ENCODE results near the gene FAIM2.

Gene FAIM2

DNA sequence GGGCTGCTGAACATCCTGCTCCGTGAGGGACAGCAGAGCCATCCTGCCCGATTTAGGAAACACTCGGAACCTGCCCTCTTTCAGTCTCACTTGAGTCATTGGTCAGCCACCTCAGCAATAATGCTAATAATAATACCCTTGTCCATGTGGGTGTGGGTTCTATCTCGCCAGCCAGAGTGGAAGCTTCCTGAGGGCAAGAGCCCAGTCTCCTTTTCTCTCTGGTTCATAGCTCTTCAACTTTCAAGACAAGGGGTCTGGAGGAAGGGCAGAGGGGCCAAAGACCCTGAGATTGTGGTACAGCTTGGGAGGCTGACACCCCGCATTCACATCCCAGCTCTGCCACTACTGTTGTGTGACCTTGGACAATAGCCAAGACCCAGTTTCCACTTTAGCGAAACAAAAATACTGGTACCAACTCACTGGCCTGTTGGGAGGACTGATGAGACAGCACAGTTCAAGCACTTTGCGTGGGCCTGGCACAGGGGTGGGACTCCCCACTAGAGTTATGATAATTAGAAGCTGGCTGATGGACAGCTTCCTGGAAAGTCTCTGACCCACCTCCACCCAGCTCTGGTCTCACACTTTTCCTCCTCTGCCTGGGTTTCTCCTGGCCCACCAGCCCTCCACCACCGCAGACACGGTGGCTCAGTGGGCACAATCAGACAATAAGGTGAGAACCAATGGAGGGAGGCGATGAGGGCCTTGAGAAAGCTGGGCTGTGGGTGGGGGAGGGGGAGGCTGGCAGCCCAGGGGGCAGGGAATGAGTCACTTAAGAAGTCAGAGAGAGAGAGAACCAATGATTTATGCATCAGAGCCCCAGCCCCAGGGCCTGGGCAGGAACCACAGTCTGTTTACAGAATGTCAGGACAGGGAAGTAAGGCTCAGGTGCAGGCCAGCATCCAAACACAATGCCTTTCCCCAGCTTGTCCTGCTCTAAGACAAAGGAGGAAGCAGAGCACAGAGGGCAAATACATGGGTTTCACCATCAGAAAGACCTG lies 9.6 kb downstream of the FAIM2 start:
- TF ChIP-seq, protein P1, sequence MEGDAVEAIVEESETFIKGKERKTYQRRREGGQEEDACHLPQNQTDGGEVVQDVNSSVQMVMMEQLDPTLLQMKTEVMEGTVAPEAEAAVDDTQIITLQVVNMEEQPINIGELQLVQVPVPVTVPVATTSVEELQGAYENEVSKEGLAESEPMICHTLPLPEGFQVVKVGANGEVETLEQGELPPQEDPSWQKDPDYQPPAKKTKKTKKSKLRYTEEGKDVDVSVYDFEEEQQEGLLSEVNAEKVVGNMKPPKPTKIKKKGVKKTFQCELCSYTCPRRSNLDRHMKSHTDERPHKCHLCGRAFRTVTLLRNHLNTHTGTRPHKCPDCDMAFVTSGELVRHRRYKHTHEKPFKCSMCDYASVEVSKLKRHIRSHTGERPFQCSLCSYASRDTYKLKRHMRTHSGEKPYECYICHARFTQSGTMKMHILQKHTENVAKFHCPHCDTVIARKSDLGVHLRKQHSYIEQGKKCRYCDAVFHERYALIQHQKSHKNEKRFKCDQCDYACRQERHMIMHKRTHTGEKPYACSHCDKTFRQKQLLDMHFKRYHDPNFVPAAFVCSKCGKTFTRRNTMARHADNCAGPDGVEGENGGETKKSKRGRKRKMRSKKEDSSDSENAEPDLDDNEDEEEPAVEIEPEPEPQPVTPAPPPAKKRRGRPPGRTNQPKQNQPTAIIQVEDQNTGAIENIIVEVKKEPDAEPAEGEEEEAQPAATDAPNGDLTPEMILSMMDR (IDR thresholded peaks at IDR 0.05; ENCODE audit: borderline replicate concordance, insufficient read depth, low read depth, low read length) = no peak

DNA sequence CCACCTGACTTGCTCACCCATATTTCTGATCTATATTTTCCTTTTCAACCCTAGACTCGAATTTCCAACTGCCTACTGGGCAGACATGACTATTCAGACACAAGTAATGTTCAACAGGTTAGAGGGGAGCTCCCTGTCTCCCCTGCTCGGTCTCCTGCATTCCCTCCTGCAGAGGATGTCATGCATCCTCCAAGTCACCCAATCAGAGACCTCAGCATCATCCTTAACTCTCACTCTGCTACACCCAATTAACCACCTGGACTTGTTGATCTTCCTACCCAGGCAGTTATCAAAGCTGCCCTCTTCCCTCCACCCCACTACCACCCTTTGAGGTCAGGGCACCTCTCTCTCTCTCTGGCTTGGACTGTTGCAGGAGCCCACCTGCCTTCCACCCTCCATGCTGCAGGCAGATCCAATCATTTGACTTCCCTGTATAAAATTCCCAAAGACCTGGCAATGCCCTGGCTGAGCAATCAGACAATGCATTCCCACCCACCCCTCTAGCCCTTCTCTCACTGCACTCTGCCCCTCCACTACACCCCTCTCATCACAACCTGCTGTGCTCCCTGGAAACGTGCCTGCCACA lies 10.9 kb downstream of the FAIM2 start:
- no peak overlapping the region for H3K4me3 ChIP-seq (ENCODE audit: low read depth, low read length)
- TF ChIP-seq, protein P1 (IDR thresholded peaks at IDR 0.05; ENCODE audit: borderline replicate concordance, insufficient read depth, low read depth, low read length) = no peak

More for the DNA sequence above, 9.6 kb downstream of the FAIM2 start:
- no peak overlapping the region for H3K4me3 ChIP-seq (ENCODE audit: low read depth, low read length)

DNA sequence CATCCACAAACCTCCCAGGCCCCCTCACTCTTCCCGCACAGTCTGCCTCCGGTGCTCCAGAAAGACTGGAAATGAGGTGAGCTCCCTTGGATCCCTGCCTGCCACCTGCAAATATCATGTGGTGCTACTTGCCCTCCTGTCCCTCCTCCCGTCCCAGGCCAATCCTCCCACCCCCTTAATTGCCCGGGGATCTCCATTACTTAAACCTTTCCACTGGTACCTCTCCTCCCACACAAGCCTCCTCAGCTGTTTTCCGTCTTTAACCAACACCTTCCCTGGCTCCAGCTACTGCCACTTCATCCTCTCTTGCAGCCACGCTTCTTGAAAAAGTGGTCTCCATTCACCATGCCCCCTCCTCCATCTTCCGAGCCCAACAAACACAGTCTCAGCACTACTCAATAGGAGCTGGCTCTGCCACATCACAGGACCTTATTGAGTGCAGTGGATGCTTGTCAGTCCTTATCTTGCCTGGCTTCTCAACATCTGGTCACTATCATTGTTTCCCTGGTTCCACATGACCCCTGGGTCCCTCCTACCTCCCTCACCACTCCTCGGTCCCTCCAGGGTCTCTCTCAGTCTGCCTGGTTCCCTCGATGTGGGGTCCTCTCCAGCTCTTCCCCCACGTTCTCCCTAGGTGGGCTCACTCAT lies 11.5 kb downstream of the FAIM2 start:
- TF ChIP-seq, protein P1 (IDR thresholded peaks at IDR 0.05; ENCODE audit: borderline replicate concordance, insufficient read depth, low read depth, low read length) = no peak
- H3K4me3 ChIP-seq (ENCODE audit: low read depth, low read length) = no peak overlapping the region

DNA sequence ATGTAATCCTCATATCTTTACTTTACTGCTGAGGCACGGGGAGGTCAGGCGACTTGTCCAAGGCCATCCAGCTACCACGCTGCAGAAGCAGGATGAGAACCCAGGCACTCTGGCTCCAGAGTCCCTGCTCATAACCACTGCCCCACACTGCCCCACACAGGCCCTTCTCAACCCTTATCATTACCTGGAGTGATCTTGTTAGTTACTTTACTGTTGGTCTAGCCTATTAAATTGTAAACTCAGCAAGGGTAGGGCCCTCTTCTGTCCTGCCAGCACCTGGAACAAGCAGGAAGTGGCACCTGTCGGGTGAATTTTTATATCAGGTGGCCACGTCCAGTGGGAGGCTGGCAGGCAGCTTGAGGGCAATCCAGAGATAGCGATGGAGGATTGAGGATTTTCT lies 12.2 kb downstream of the FAIM2 start:
- H3K4me3 ChIP-seq (ENCODE audit: low read depth, low read length) = no peak overlapping the region
- TF ChIP-seq, protein P1 (IDR thresholded peaks at IDR 0.05; ENCODE audit: borderline replicate concordance, insufficient read depth, low read depth, low read length) = no peak

DNA sequence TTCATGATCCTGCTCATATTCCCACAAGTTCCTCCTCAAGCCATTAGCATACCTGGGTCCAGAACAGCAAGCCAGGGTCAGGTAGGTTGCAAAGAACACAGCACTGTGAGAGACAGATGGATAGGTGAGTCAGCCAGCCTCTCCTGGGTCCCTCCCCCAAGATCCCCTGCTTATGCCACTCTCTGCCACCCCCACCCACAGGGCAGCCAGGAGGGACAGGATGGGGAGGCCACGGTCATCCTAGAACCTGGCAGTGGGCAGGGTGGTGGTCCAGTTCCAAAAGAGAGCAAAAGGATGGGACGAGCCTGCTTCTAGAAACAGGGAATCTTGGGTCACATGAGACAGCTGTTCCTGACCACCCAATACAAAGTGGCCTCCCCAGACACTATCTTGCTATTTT lies 12.7 kb downstream of the FAIM2 start:
- H3K4me3 ChIP-seq (ENCODE audit: low read depth, low read length) = no peak overlapping the region
- TF ChIP-seq, protein P1 (IDR thresholded peaks at IDR 0.05; ENCODE audit: borderline replicate concordance, insufficient read depth, low read depth, low read length) = no peak

DNA sequence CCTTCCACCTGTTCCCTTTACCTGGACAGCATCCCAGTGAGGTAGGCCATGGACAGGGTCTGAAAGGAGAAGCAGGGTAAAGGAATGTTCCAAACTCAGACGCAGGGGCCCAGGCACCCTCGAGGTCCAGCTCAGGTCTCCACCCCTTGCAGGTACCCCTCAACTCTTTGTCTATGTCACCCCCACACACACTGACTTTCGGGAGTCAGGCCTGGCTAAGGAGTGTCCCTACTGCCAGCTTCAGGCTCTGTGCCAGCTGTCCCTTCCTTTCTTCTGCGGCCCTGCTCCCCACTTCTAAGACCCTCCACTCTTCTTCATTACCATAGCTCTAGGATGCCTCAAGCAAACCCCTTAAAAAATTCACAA lies 13.6 kb downstream of the FAIM2 start:
- TF ChIP-seq, protein P1 (IDR thresholded peaks at IDR 0.05; ENCODE audit: borderline replicate concordance, insufficient read depth, low read depth, low read length) = no peak
- no peak overlapping the region for H3K4me3 ChIP-seq (ENCODE audit: low read depth, low read length)

Data from GM12875 (cell line).